ENCODE results near the gene SCAPER.
"Not testable (repeated sequence)": the region's sequence is repeated elsewhere in the genome, so short reads cannot be mapped to it uniquely, and the experiment has no call there.

The SCAPER gene

GRCh38 chr15:76577879-76578512, 327.1 kb downstream of the SCAPER start:
- DNase-seq (ENCODE audit: low read depth, low spot score): no peak

GRCh38 chr15:76576523-76577279, 328.4 kb downstream of the SCAPER start:
- DNase-seq (ENCODE audit: low read depth, low spot score): no peak

GRCh38 chr15:76575679-76576078, 329.5 kb downstream of the SCAPER start:
- DNase-seq (ENCODE audit: low read depth, low spot score): no peak

- DNase-seq (ENCODE audit: low read depth, low spot score): no peak
Observed at GRCh38 chr15:76575274-76575673, 329.9 kb downstream of the SCAPER start.

GRCh38 chr15:76572983-76573314, 332.2 kb downstream of the SCAPER start:
- DNase-seq (ENCODE audit: low read depth, low spot score): no peak

- DNase-seq (ENCODE audit: low read depth, low spot score): no peak
Observed at GRCh38 chr15:76566276-76566675, 338.9 kb downstream of the SCAPER start.

GRCh38 chr15:76565366-76565765, 339.8 kb downstream of the SCAPER start:
- DNase-seq (ENCODE audit: low read depth, low spot score): no peak

GRCh38 chr15:76555247-76555646, 349.9 kb downstream of the SCAPER start:
- no peak for DNase-seq (ENCODE audit: low read depth, low spot score)

GRCh38 chr15:76553564-76553963, 351.6 kb downstream of the SCAPER start:
- DNase-seq (ENCODE audit: low read depth, low spot score): no peak

- DNase-seq (ENCODE audit: low read depth, low spot score): no peak
Observed at GRCh38 chr15:76553102-76553501, 352.0 kb downstream of the SCAPER start.

GRCh38 chr15:76546805-76547204, 358.3 kb downstream of the SCAPER start:
- DNase-seq (ENCODE audit: low read depth, low spot score): no peak

GRCh38 chr15:76533995-76534394, 371.1 kb downstream of the SCAPER start:
- DNase-seq (ENCODE audit: low read depth, low spot score): no peak

GRCh38 chr15:76533060-76533820, 371.9 kb downstream of the SCAPER start:
- no peak for DNase-seq (ENCODE audit: low read depth, low spot score)

- DNase-seq (ENCODE audit: low read depth, low spot score): no peak
Observed at GRCh38 chr15:76529911-76530310, 375.2 kb downstream of the SCAPER start.

- DNase-seq (ENCODE audit: low read depth, low spot score): no peak
Observed at GRCh38 chr15:76526111-76526510, 379.0 kb downstream of the SCAPER start.

- DNase-seq (ENCODE audit: low read depth, low spot score): no peak
Observed at GRCh38 chr15:76517910-76518309, 387.2 kb downstream of the SCAPER start.

- no peak for DNase-seq (ENCODE audit: low read depth, low spot score)
Observed at GRCh38 chr15:76514282-76514681, 390.9 kb downstream of the SCAPER start.

- DNase-seq (ENCODE audit: low read depth, low spot score): no peak
Observed at GRCh38 chr15:76512971-76513370, 392.2 kb downstream of the SCAPER start.

GRCh38 chr15:76510663-76511062, 394.5 kb downstream of the SCAPER start:
- DNase-seq (ENCODE audit: low read depth, low spot score): not testable (repeated sequence)

- DNase-seq (ENCODE audit: low read depth, low spot score): no peak
Observed at GRCh38 chr15:76503804-76504203, 401.3 kb downstream of the SCAPER start.

GRCh38 chr15:76503121-76503520, 402.0 kb downstream of the SCAPER start:
- no peak for DNase-seq (ENCODE audit: low read depth, low spot score)

GRCh38 chr15:76502678-76503077, 402.5 kb downstream of the SCAPER start:
- no peak for DNase-seq (ENCODE audit: low read depth, low spot score)

GRCh38 chr15:76502185-76502584, 403.0 kb downstream of the SCAPER start:
- DNase-seq (ENCODE audit: low read depth, low spot score): not testable (repeated sequence)
